Panc1 (cell line): ENCODE data around the gene SLC34A1. TPM values are rescaled to one million over a fixed set of nuclear protein-coding genes. Genes with fewer than 3 reads are reported as not detected.

ENCODE experiments used
- ATAC-seq: fragments of 200-7000 bp; cut with Tn5 transposase; 2 replicates; pipeline ENCODE4 v1.9.1; 2020; ENCODE audit warnings: mild to moderate bottlenecking, moderate library complexity
- BruUV-seq: library from RNA; stranded (reverse); fragments of 400-500 nt; replicated peaks from 2 replicates; lab custom pipeline; 2021; lab: Mats Ljungman, UMichigan
- CTCF ChIA-PET: fragments of 300-600 bp; sonication (Branson Sonifier 250); formaldehyde crosslinking; loops from one replicate; lab custom pipeline; 2022; ENCODE audit warnings: antibody characterized with exemption; lab: Charles Lee
- POLR2A ChIA-PET: fragments of 300-600 bp; sonication (Branson Sonifier 250); formaldehyde crosslinking; loops from one replicate; lab custom pipeline; 2022; ENCODE audit warnings: antibody characterized with exemption; lab: Charles Lee
- DNase-seq: peaks from one replicate; pipeline ENCODE4 v3.0.0-alpha.2; 2010; ENCODE audit warnings: low read depth, low spot score
- H3K27ac ChIP-seq: 2 replicates; pipeline ENCODE4 v1.5.1; 2011; ENCODE audit warnings: mild to moderate bottlenecking, low read length, inconsistent platforms
- H3K27me3 ChIP-seq: fragments of 200-500 bp; sonication (Bioruptor generic); 2 replicates; pipeline ENCODE4 v1.6.0; 2014; ENCODE audit warnings: low read length, inconsistent platforms; ENCODE audit not compliant: control insufficient read depth, insufficient read depth
- H3K36me3 ChIP-seq: fragments of 200-500 bp; sonication (Bioruptor generic); 2 replicates; pipeline ENCODE4 v1.5.1; 2014; ENCODE audit warnings: inconsistent platforms, mild to moderate bottlenecking, low read length, moderate library complexity; ENCODE audit not compliant: control insufficient read depth, insufficient read depth
- H3K4me1 ChIP-seq: 2 replicates; pipeline ENCODE4 v1.5.1; 2011; ENCODE audit warnings: inconsistent platforms, mild to moderate bottlenecking, low read length, moderate library complexity; ENCODE audit not compliant: control insufficient read depth, insufficient read depth
- H3K4me3 ChIP-seq, 2 experiments: 2 replicates each; pipeline ENCODE4 v1.5.1; 2011 to 2012; ENCODE audit warnings: low read depth in 2 of 2, low read length in 2 of 2, mild to moderate bottlenecking in 2 of 2, inconsistent platforms in 1 of 2, moderate library complexity in 1 of 2
- H3K9me3 ChIP-seq: fragments of 200-500 bp; sonication (Bioruptor generic); 2 replicates; pipeline ENCODE4 v1.5.1; 2014; ENCODE audit warnings: low read depth, mild to moderate bottlenecking, inconsistent platforms, low read length, moderate library complexity; ENCODE audit not compliant: control insufficient read depth, insufficient read depth
- POLR2AphosphoS5 ChIP-seq: IDR thresholded peaks from 2 replicates; pipeline ENCODE4 v1.6.1; 2012; ENCODE audit warnings: mild to moderate bottlenecking, low read depth, low read length, moderate library complexity
- SIN3A ChIP-seq: IDR thresholded peaks from 2 replicates; pipeline ENCODE4 v1.6.1; 2012; ENCODE audit warnings: low read depth, mild to moderate bottlenecking, low read length, moderate library complexity, borderline replicate concordance; ENCODE audit not compliant: insufficient read depth
- TCF7L2 ChIP-seq: IDR thresholded peaks from 2 replicates; pipeline ENCODE4 v1.6.1; 2011; ENCODE audit warnings: mild to moderate bottlenecking, low read depth, low read length, inconsistent platforms
- in situ Hi-C: cut with HindIII; loops from 2 replicates; pipeline ENCODE4 v1.10.0; 2016; ENCODE audit warnings: low sequenced_read_pairs, low pct_unique_long_range_greater_than_20kb
- intact Hi-C: fragments of 100-400 bp; cut with micrococcal nuclease; formaldehyde crosslinking; loops from one replicate; pipeline ENCODE4 v1.10.0; 2022; ENCODE audit not compliant: unreplicated experiment
- total RNA-seq: library from RNA; stranded (reverse); gene quantifications from one replicate; pipeline ENCODE4 v1.2.1, GENCODE V29; 2021; ENCODE audit not compliant: unreplicated experiment
- TF ChIP-seq, protein P1 (sequence below), 2 experiments: IDR thresholded peaks; 2 replicates each; pipeline ENCODE4 v1.6.1; 2011 to 2012; ENCODE audit warnings: low read depth in 2 of 2, control low read depth in 1 of 2, low read length in 1 of 2, mild to moderate bottlenecking in 1 of 2, moderate library complexity in 1 of 2; ENCODE audit not compliant: insufficient read depth in 1 of 2
- TF ChIP-seq, protein P2 (sequence below): fragments of 450-650 bp; IDR thresholded peaks from 2 replicates; pipeline ENCODE4 v1.5.1; 2017; ENCODE audit warnings: mild to moderate bottlenecking

Gene SLC34A1
- total RNA-seq, 1 experiment from 2014 or later: not detected

DNA sequence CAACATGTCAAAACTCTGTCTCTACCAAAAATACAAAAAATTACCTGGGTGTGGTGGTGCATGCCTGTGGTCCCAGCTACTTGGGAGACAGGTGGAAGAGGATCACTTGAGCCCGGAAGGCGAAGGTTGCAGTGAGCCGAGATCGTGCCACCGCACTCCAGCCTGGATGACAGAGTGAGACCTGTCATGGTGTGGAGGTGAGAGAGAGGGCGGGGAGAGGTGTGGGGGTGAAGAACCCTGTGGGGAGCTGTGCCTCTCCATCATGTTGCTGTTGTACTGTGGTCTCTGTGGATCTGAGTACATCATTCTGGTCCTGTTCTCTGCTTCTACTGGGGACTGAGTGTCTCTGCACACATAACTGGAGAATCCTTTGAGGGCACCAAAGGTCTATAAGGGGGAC is 11.3 kb upstream of the SLC34A1 start:
- ATAC-seq (no peak), DNase-seq (no peak)
- POLR2A ChIA-PET: no interaction called here
- BruUV-seq: no TSS peak
- Histone ChIP-seq H3K36me3 (no peaks in the 10 kb centered on the region; the same call in 1 of the 2 replicates), H3K27ac (no peak overlapping the region), H3K9me3 (no peaks in the 10 kb centered on the region), H3K27me3 (no peaks in the 10 kb centered on the region), H3K4me3 (no peak overlapping the region), H3K4me1 (no peaks in the 10 kb centered on the region)
- TF ChIP-seq TCF7L2 (no peak), SIN3A (no peak), POLR2AphosphoS5 (no peak)
- TF ChIP-seq, protein P1, sequence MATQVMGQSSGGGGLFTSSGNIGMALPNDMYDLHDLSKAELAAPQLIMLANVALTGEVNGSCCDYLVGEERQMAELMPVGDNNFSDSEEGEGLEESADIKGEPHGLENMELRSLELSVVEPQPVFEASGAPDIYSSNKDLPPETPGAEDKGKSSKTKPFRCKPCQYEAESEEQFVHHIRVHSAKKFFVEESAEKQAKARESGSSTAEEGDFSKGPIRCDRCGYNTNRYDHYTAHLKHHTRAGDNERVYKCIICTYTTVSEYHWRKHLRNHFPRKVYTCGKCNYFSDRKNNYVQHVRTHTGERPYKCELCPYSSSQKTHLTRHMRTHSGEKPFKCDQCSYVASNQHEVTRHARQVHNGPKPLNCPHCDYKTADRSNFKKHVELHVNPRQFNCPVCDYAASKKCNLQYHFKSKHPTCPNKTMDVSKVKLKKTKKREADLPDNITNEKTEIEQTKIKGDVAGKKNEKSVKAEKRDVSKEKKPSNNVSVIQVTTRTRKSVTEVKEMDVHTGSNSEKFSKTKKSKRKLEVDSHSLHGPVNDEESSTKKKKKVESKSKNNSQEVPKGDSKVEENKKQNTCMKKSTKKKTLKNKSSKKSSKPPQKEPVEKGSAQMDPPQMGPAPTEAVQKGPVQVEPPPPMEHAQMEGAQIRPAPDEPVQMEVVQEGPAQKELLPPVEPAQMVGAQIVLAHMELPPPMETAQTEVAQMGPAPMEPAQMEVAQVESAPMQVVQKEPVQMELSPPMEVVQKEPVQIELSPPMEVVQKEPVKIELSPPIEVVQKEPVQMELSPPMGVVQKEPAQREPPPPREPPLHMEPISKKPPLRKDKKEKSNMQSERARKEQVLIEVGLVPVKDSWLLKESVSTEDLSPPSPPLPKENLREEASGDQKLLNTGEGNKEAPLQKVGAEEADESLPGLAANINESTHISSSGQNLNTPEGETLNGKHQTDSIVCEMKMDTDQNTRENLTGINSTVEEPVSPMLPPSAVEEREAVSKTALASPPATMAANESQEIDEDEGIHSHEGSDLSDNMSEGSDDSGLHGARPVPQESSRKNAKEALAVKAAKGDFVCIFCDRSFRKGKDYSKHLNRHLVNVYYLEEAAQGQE (IDR thresholded peaks at IDR 0.05; ENCODE audit: insufficient read depth in 1 of 2, low read depth in 2 of 2, low read length in 1 of 2): no peak
- TF ChIP-seq, protein P2, sequence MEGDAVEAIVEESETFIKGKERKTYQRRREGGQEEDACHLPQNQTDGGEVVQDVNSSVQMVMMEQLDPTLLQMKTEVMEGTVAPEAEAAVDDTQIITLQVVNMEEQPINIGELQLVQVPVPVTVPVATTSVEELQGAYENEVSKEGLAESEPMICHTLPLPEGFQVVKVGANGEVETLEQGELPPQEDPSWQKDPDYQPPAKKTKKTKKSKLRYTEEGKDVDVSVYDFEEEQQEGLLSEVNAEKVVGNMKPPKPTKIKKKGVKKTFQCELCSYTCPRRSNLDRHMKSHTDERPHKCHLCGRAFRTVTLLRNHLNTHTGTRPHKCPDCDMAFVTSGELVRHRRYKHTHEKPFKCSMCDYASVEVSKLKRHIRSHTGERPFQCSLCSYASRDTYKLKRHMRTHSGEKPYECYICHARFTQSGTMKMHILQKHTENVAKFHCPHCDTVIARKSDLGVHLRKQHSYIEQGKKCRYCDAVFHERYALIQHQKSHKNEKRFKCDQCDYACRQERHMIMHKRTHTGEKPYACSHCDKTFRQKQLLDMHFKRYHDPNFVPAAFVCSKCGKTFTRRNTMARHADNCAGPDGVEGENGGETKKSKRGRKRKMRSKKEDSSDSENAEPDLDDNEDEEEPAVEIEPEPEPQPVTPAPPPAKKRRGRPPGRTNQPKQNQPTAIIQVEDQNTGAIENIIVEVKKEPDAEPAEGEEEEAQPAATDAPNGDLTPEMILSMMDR: no peak
- in situ Hi-C loops (no loop called here), intact Hi-C loops (no loop called here)
- CTCF ChIA-PET: interaction anchor here (1.2 kb wide), 1 partner anchor 10 kb away, joined by 5 read pairs; no protein-coding TSS in a partner anchor

DNA sequence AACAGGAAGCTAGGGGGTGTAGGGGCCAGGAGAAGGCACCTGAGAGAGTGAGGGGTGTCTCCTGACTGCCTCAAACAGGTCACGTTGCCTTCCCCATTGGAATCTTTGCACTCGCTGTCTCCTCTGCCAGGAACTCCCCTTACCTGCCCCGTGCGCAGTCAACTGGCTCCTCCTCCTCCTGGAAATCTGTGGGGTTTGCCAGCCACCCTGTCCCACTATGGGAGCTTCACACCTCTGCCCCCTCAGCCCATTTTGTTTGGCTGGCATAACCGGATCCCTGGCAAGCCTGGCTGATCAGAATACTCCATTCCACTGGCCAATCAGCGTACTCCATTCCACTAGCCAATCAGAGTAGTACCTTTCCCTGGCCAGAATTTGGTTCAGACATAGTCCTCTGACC is 10.4 kb upstream of the SLC34A1 start:
- no TSS peak for BruUV-seq

More for the DNA sequence above, 10.4 kb upstream of the SLC34A1 start:
- ATAC-seq: no peak
- Histone ChIP-seq H3K27ac (no peak overlapping the region), H3K36me3 (no peaks in the 10 kb centered on the region; the same call in 1 of the 2 replicates), H3K4me3 (no peak overlapping the region), H3K9me3 (no peaks in the 10 kb centered on the region), H3K4me1 (no peaks in the 10 kb centered on the region), H3K27me3 (no peaks in the 10 kb centered on the region)
- ChIA-PET POLR2A (no interaction called here), CTCF (no interaction called here)
- in situ Hi-C loops: no loop called here
- no peak for DNase-seq
- TF ChIP-seq, protein P1 (IDR thresholded peaks at IDR 0.05; ENCODE audit: insufficient read depth in 1 of 2, low read depth in 2 of 2, low read length in 1 of 2): no peak
- TF ChIP-seq SIN3A: no peak
- no peak for TF ChIP-seq POLR2AphosphoS5
- TF ChIP-seq, protein P2: no peak
- TF ChIP-seq TCF7L2: no peak
- intact Hi-C loops: no loop called here
